GM12801 (cell line): ENCODE data around the gene LRRC45.

Source experiments
- CTCF ChIP-seq: IDR thresholded peaks from one replicate; pipeline ENCODE4 v1.5.1; 2011; ENCODE audit warnings: control low read depth; ENCODE audit not compliant: insufficient read length; ENCODE audit errors: extremely low read depth

LRRC45 gene

GRCh38 chr17:82055023-82055964, 32.2 kb downstream of the LRRC45 start:
- no peak for TF ChIP-seq CTCF

GRCh38 chr17:82055965-82056728, 33.0 kb downstream of the LRRC45 start:
- no peak for TF ChIP-seq CTCF

- TF ChIP-seq CTCF = no peak
Measured at GRCh38 chr17:82056729-82057621, 33.9 kb downstream of the LRRC45 start.

GRCh38 chr17:82058230-82058854, 35.2 kb downstream of the LRRC45 start:
- no peak for TF ChIP-seq CTCF

- TF ChIP-seq CTCF = no peak
Measured at GRCh38 chr17:82058855-82059249, 35.7 kb downstream of the LRRC45 start.

GRCh38 chr17:82059272-82060000, 36.3 kb downstream of the LRRC45 start:
- TF ChIP-seq CTCF = no peak
